HL-60 (cell line): ENCODE measurements around the gene CMIP.
"Not testable (repeated sequence)": the region's sequence is repeated elsewhere in the genome, so short reads cannot be mapped to it uniquely, and the experiment has no call there.

ENCODE experiments used
- DNase-seq, 2 experiments: peaks; one replicate each; pipeline ENCODE4 v3.0.0-alpha.2; 2010 to 2020; ENCODE audit warnings: low read depth in 1 of 2, low spot score in 1 of 2
- H3K27ac ChIP-seq: fragments of 250-450 bp; sonication (Bioruptor Pico); replicated peaks from 2 replicates; pipeline ENCODE4 v1.5.1; 2020; ENCODE audit warnings: mild to moderate bottlenecking, moderate library complexity
- H3K27me3 ChIP-seq: fragments of 250-450 bp; sonication (Bioruptor Pico); 2 replicates; pipeline ENCODE4 v1.5.1; 2021; ENCODE audit warnings: mild to moderate bottlenecking, moderate library complexity; ENCODE audit not compliant: insufficient read depth, poor library complexity, severe bottlenecking
- H3K4me3 ChIP-seq: replicated peaks from 2 replicates; pipeline ENCODE4 v1.5.1; 2011; ENCODE audit warnings: mild to moderate bottlenecking, control low read depth, low read length; ENCODE audit not compliant: insufficient read depth
- GABPA ChIP-seq: IDR thresholded peaks from 2 replicates; pipeline ENCODE4 v1.6.1; 2012; ENCODE audit warnings: low read depth
- POLR2AphosphoS5 ChIP-seq: IDR thresholded peaks from 2 replicates; pipeline ENCODE4 v1.6.1; 2012; ENCODE audit warnings: low read depth
- REST ChIP-seq: IDR thresholded peaks from 2 replicates; pipeline ENCODE4 v1.6.1; 2012; ENCODE audit warnings: low read depth; ENCODE audit not compliant: insufficient replicate concordance
- SPI1 ChIP-seq: IDR thresholded peaks from 2 replicates; pipeline ENCODE4 v1.6.1; 2012; ENCODE audit warnings: low read depth, mild to moderate bottlenecking, borderline replicate concordance
- TF ChIP-seq, protein P1 (sequence below): IDR thresholded peaks from one replicate; pipeline ENCODE4 v1.5.1; 2011; ENCODE audit warnings: low read length, control low read depth, inconsistent platforms; ENCODE audit not compliant: insufficient read depth

Gene CMIP

DNA sequence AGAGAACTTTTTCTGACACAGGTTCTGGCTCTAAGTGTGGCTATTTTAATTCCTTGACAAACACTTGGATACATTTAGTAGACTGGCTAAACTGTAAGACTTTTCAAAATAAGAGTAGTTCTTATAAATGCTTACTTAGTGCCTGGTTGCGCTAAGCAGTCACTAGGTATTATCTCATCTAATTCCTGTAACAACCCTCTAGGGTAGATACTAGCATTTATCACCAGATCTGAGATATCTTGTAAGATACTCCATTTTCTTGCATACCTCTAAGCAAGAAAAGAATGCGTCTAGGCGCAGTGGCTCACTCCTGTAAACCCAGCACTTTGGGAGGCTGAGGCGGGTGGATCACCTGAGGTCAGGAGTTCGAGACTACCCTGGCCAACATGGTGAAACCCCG lies 131.2 kb downstream of the CMIP start:
- H3K27ac ChIP-seq: no peak overlapping the region
- DNase-seq: no peak
- TF ChIP-seq POLR2AphosphoS5 (no peak), GABPA (no peak), SPI1 (no peak), REST (no peak)
- TF ChIP-seq, protein P1, sequence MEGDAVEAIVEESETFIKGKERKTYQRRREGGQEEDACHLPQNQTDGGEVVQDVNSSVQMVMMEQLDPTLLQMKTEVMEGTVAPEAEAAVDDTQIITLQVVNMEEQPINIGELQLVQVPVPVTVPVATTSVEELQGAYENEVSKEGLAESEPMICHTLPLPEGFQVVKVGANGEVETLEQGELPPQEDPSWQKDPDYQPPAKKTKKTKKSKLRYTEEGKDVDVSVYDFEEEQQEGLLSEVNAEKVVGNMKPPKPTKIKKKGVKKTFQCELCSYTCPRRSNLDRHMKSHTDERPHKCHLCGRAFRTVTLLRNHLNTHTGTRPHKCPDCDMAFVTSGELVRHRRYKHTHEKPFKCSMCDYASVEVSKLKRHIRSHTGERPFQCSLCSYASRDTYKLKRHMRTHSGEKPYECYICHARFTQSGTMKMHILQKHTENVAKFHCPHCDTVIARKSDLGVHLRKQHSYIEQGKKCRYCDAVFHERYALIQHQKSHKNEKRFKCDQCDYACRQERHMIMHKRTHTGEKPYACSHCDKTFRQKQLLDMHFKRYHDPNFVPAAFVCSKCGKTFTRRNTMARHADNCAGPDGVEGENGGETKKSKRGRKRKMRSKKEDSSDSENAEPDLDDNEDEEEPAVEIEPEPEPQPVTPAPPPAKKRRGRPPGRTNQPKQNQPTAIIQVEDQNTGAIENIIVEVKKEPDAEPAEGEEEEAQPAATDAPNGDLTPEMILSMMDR: no peak
- no peak overlapping the region for H3K4me3 ChIP-seq
- no peaks in the 10 kb centered on the region for H3K27me3 ChIP-seq

DNA sequence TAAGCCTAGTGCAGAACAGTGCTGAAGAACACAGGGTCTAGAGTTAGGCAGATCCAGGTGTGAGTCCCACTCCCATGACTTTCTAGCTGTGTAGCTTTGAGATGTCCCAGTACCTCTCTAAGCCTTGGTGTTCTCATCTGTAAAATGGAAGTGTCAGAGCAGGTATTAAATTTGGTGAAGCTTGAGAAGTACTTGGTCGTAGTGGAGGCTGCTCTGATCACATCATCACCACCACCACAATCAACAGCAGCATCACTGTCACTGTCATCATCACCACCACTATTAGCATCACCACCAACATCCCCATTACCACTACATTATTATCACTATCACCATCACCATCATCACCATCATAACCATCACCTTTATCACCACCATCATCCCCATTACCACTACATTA lies 132.1 kb downstream of the CMIP start:
- no peak overlapping the region for H3K4me3 ChIP-seq
- no peak for DNase-seq
- TF ChIP-seq GABPA: no peak
- no peak for TF ChIP-seq REST
- TF ChIP-seq SPI1: no peak
- no peak for TF ChIP-seq POLR2AphosphoS5
- TF ChIP-seq, protein P1: no peak

DNA sequence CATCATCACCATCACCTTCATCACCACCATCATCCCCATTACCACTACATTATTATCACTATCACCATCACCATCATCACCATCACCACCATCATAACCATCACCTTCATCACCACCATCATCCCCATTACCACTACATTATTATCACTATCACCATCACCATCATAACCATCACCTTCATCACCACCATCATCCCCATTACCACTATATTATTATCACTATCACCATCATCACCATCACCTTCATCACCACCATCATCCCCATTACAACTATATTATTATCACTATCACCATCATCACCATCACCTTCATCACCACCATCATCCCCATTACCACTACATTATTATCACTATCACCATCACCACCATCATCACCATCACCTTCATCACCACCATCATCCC lies 132.7 kb downstream of the CMIP start:
- DNase-seq, H3K4me3 ChIP-seq, H3K27me3 ChIP-seq, H3K27ac ChIP-seq: not testable (repeated sequence)

More for the DNA sequence above, 132.1 kb downstream of the CMIP start:
- H3K27me3 ChIP-seq: no peaks in the 10 kb centered on the region
- no peak overlapping the region for H3K27ac ChIP-seq

DNA sequence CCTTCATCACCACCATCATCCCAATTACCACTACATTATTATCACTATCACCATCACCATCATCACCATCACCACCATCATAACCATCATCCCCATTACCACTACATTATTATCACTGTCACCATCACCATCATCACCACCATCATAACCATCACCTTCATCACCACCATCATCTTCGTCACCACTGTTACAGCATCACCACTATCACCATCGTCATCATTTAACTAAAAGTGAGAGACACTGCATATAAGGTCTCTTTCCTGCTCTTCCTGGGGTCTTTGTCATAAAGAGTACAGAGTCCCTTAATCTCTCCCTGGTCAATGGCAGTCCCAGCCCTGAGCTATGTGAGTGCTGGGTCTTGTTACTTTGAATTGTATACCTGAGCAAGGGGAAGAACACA lies 133.5 kb downstream of the CMIP start:
- no peak overlapping the region for H3K27ac ChIP-seq
- H3K4me3 ChIP-seq: no peak overlapping the region
- DNase-seq: no peak
- no peaks in the 10 kb centered on the region for H3K27me3 ChIP-seq
- TF ChIP-seq REST: no peak
- TF ChIP-seq SPI1: no peak
- no peak for TF ChIP-seq POLR2AphosphoS5
- TF ChIP-seq, protein P1: no peak
- no peak for TF ChIP-seq GABPA
